Measurements from ENCODE around the gene AP2A2. TPM values are rescaled to one million over a fixed set of nuclear protein-coding genes. Genes with fewer than 3 reads are reported as not detected.

Gene AP2A2
- total and polyA plus RNA-seq, 2 donors (not counting 1 experiment from before 2014, with no cell fraction given), result 53.1 to 57.0 TPM

GRCh38 chr11:963852-964251 is 38.2 kb downstream of the AP2A2 start:
- H3K36me3 ChIP-seq (replicated peaks in 1 of 2; ENCODE audit: control extremely low read depth in 1 of 2, control insufficient read depth in 1 of 2, extremely low read depth in 1 of 2, insufficient read depth in 2 of 2, low read length in 1 of 2), result peaks cover 0 to 26% of the 10 kb centered on the region in 2 experiments
- 100% methylated on average over 2 of the region's 7 CpGs for WGBS (ENCODE audit: insufficient coverage)
- H3K9me3 ChIP-seq (ENCODE audit: control extremely low read depth in 1 of 3, control insufficient read depth in 2 of 3, insufficient read depth in 1 of 3, low read length in 2 of 3), result no peaks in the 10 kb centered on the region
- CTCF ChIA-PET, result no interaction called here
- H3K27me3 ChIP-seq (replicated peaks in 1 of 4; ENCODE audit: control extremely low read depth in 1 of 4, control insufficient read depth in 3 of 4, insufficient read depth in 4 of 4, low read length in 3 of 4), result no peaks in the 10 kb centered on the region
- POLR2A ChIA-PET, result no interaction called here
- H3K9ac ChIP-seq (ENCODE audit: low read length), result no peak overlapping the region
- peaks cover 5% of the 10 kb centered on the region for H3K4me1 Mint-ChIP-seq
- no peak for DNase-seq
- no peaks in the 10 kb centered on the region for H3K9me3 Mint-ChIP-seq (ENCODE audit: insufficient read depth)
- intact Hi-C loops (cut with micrococcal nuclease), result no loop called here
- H3K27me3 Mint-ChIP-seq, result no peaks in the 10 kb centered on the region
- H3K27ac Mint-ChIP-seq, result peak overlapping the region; percentile 28
- H2AFZ ChIP-seq (ENCODE audit: insufficient read depth, low read depth, low read length, poor library complexity, severe bottlenecking), result no peak overlapping the region
- H3K27ac ChIP-seq (ENCODE audit: low read length in 2 of 2), result no peak overlapping the region
- no peaks in the 10 kb centered on the region for H3K4me1 ChIP-seq (ENCODE audit: control insufficient read depth in 2 of 2, insufficient read depth in 2 of 2, low read length in 2 of 2)
- peaks cover 21% of the 10 kb centered on the region for H3K79me2 ChIP-seq (ENCODE audit: control insufficient read depth, insufficient read depth, low read length)
- no peak overlapping the region for H3K4me2 ChIP-seq (replicated peaks; ENCODE audit: low read depth, low read length, poor library complexity, severe bottlenecking)
- TF ChIP-seq, protein P1, sequence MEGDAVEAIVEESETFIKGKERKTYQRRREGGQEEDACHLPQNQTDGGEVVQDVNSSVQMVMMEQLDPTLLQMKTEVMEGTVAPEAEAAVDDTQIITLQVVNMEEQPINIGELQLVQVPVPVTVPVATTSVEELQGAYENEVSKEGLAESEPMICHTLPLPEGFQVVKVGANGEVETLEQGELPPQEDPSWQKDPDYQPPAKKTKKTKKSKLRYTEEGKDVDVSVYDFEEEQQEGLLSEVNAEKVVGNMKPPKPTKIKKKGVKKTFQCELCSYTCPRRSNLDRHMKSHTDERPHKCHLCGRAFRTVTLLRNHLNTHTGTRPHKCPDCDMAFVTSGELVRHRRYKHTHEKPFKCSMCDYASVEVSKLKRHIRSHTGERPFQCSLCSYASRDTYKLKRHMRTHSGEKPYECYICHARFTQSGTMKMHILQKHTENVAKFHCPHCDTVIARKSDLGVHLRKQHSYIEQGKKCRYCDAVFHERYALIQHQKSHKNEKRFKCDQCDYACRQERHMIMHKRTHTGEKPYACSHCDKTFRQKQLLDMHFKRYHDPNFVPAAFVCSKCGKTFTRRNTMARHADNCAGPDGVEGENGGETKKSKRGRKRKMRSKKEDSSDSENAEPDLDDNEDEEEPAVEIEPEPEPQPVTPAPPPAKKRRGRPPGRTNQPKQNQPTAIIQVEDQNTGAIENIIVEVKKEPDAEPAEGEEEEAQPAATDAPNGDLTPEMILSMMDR (IDR thresholded peaks at IDR 0.05), result no peak
- TF ChIP-seq EZH2 (IDR thresholded peaks at IDR 0.05; ENCODE audit: borderline replicate concordance, insufficient read depth, low read depth, low read length, poor library complexity, severe bottlenecking), result no peak
- peaks cover 7% of the 10 kb centered on the region for H4K20me1 ChIP-seq (ENCODE audit: control insufficient read depth, insufficient read depth, low read length, poor library complexity, severe bottlenecking)
- ATAC-seq (ENCODE audit: low read depth), result no peak
- no peak overlapping the region for H3K4me3 Mint-ChIP-seq
- no peak overlapping the region for H3K4me3 ChIP-seq (ENCODE audit: control extremely low read depth in 1 of 5, extremely low read depth in 1 of 5, insufficient read depth in 1 of 5, low read depth in 2 of 5, low read length in 4 of 5)

GRCh38 chr11:965206-965775 is 39.6 kb downstream of the AP2A2 start:
- POLR2A ChIA-PET, result no interaction called here
- peak; percentile 21 for ATAC-seq (ENCODE audit: low read depth)

More at GRCh38 chr11:965206-965775, 39.6 kb downstream of the AP2A2 start:
- Histone ChIP-seq H3K79me2 (ENCODE audit: control insufficient read depth, insufficient read depth, low read length) (peaks cover 25% of the 10 kb centered on the region), H3K4me1 (ENCODE audit: control insufficient read depth in 2 of 2, insufficient read depth in 2 of 2, low read length in 2 of 2) (peaks cover 0 to 7% of the 10 kb centered on the region in 2 donors), H3K9me3 (ENCODE audit: control extremely low read depth in 1 of 3, control insufficient read depth in 2 of 3, insufficient read depth in 1 of 3, low read length in 2 of 3) (no peaks in the 10 kb centered on the region), H3K4me2 (replicated peaks; ENCODE audit: low read depth, low read length, poor library complexity, severe bottlenecking) (no peak overlapping the region), H4K20me1 (ENCODE audit: control insufficient read depth, insufficient read depth, low read length, poor library complexity, severe bottlenecking) (peaks cover 18% of the 10 kb centered on the region), H2AFZ (ENCODE audit: insufficient read depth, low read depth, low read length, poor library complexity, severe bottlenecking) (no peak overlapping the region), H3K36me3 (replicated peaks in 1 of 2; ENCODE audit: control extremely low read depth in 1 of 2, control insufficient read depth in 1 of 2, extremely low read depth in 1 of 2, insufficient read depth in 2 of 2, low read length in 1 of 2) (peaks cover 0 to 22% of the 10 kb centered on the region in 2 experiments), H3K4me3 (ENCODE audit: control extremely low read depth in 1 of 5, extremely low read depth in 1 of 5, insufficient read depth in 1 of 5, low read depth in 2 of 5, low read length in 4 of 5) (no peak overlapping the region), H3K27me3 (replicated peaks in 1 of 4; ENCODE audit: control extremely low read depth in 1 of 4, control insufficient read depth in 3 of 4, insufficient read depth in 4 of 4, low read length in 3 of 4) (no peaks in the 10 kb centered on the region), H3K27ac (ENCODE audit: low read length in 2 of 2) (no peak overlapping the region), H3K9ac (ENCODE audit: low read length) (no peak overlapping the region)
- WGBS (ENCODE audit: insufficient coverage), result 94% methylated on average over 7 of the region's 13 CpGs
- intact Hi-C loops (cut with micrococcal nuclease), result no loop called here
- no peak overlapping the region for H3K27ac Mint-ChIP-seq
- no peak for DNase-seq
- H3K4me3 Mint-ChIP-seq, result no peak overlapping the region
- CTCF ChIA-PET, result no interaction called here
- peaks cover 14% of the 10 kb centered on the region for H3K4me1 Mint-ChIP-seq
- TF ChIP-seq EZH2 (IDR thresholded peaks at IDR 0.05; ENCODE audit: borderline replicate concordance, insufficient read depth, low read depth, low read length, poor library complexity, severe bottlenecking), result no peak
- TF ChIP-seq, protein P1 (IDR thresholded peaks at IDR 0.05), result no peak
- H3K9me3 Mint-ChIP-seq (ENCODE audit: insufficient read depth), result no peaks in the 10 kb centered on the region
- no peaks in the 10 kb centered on the region for H3K27me3 Mint-ChIP-seq

Measured in B cell (primary cell).